AG04450 (cell line): Measurements from ENCODE around the gene IL10RB. TPM values are rescaled to one million over a fixed set of nuclear protein-coding genes. Genes with fewer than 3 reads are reported as not detected.
"Not testable (repeated sequence)": the region's sequence is repeated elsewhere in the genome, so short reads cannot be mapped to it uniquely, and the experiment has no call there.

Source experiments
- CTCF ChIA-PET: fragments of 300-600, 350-600 bp; formaldehyde crosslinking; extraction: SDS; loops from one replicate; lab custom pipeline; 2022; ENCODE audit warnings: antibody characterized with exemption, inconsistent platforms; lab: Charles Lee
- POLR2A ChIA-PET: fragments of 350-600 bp; formaldehyde crosslinking; extraction: SDS; loops from one replicate; lab custom pipeline; 2021; ENCODE audit warnings: antibody characterized with exemption, inconsistent platforms; lab: Yijun Ruan, JAX
- DNase-seq: peaks from one replicate; pipeline ENCODE4 v3.0.0-alpha.2; 2011; ENCODE audit warnings: low read depth, low spot score
- H3K27ac ChIP-seq: one replicate; pipeline ENCODE4 v1.5.1; 2012; ENCODE audit warnings: low read depth, low read length, control low read depth
- H3K27me3 ChIP-seq: one replicate; pipeline ENCODE4 v1.6.0; 2012; ENCODE audit warnings: low read length; ENCODE audit not compliant: control insufficient read depth, insufficient read depth
- H3K4me3 ChIP-seq: 2 replicates; pipeline ENCODE4 v1.5.1; 2011; ENCODE audit warnings: mild to moderate bottlenecking, low read depth, low read length, control low read depth
- H3K9me3 ChIP-seq: 2 replicates; pipeline ENCODE4 v1.5.1; 2012; ENCODE audit warnings: low read length; ENCODE audit not compliant: control insufficient read depth, insufficient read depth
- polyA plus RNA-seq: library from polyadenylated mRNA; depleted of rRNA; stranded (reverse); fragments of >200 nt; gene quantifications from 2 replicates; pipeline ENCODE4 v1.2.3, GENCODE V29; 2011
- TF ChIP-seq, protein P1 (sequence below): IDR thresholded peaks from 2 replicates; pipeline ENCODE4 v1.5.1; 2011; ENCODE audit warnings: low read depth, low read length, control low read depth, inconsistent platforms

Gene IL10RB
- polyA plus RNA-seq, 1 experiment = 46.4 TPM

DNA sequence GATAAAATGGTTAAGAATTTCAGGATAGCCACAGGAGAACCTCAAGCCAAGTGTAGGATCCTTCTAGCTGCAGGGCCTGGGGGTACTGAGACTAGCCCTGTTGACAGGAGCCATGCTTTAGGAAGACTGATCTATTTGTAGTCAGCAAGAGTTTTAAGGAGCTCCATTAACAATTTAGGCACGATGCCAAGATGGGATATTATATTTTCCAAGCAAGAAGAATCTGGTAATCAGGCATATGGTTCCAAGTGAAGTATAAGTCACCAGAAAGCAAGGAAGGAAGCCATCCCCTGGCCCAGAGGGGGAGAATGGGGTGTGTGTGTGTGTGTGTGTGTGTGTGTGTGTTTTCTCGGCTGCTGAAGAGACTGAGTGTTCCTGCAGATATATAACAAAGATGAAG is 29.4 kb upstream of the IL10RB start:
- ChIA-PET POLR2A (no interaction called here), CTCF (no interaction called here)
- TF ChIP-seq, protein P1, sequence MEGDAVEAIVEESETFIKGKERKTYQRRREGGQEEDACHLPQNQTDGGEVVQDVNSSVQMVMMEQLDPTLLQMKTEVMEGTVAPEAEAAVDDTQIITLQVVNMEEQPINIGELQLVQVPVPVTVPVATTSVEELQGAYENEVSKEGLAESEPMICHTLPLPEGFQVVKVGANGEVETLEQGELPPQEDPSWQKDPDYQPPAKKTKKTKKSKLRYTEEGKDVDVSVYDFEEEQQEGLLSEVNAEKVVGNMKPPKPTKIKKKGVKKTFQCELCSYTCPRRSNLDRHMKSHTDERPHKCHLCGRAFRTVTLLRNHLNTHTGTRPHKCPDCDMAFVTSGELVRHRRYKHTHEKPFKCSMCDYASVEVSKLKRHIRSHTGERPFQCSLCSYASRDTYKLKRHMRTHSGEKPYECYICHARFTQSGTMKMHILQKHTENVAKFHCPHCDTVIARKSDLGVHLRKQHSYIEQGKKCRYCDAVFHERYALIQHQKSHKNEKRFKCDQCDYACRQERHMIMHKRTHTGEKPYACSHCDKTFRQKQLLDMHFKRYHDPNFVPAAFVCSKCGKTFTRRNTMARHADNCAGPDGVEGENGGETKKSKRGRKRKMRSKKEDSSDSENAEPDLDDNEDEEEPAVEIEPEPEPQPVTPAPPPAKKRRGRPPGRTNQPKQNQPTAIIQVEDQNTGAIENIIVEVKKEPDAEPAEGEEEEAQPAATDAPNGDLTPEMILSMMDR = no peak
- Histone ChIP-seq H3K9me3 (no peaks in the 10 kb centered on the region), H3K27ac (no peak overlapping the region), H3K4me3 (no peak overlapping the region), H3K27me3 (no peaks in the 10 kb centered on the region)
- no peak for DNase-seq

DNA sequence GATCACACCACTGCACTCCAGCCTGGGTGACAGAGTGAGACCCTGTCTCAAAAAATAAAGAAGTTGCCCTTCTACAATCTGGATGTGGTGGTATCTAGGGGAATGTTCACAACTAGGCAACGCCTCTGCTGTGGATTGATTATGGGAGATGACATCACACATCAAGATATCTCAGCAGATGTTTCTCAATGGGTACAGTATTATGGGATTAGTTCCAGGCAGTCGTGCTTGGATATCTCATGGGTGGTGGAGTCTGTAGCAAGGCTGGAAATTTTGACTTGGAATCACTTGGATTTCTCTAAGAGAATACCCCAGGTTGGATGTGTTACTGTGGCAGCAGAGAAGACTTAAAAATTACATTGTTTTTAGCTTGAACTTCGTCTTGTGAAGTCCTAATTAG is 28.7 kb upstream of the IL10RB start:
- ChIA-PET CTCF (no interaction called here), POLR2A (no interaction called here)
- TF ChIP-seq, protein P1 = no peak
- Histone ChIP-seq H3K27me3 (no peaks in the 10 kb centered on the region), H3K27ac (no peak overlapping the region), H3K4me3 (no peak overlapping the region), H3K9me3 (no peaks in the 10 kb centered on the region)
- DNase-seq = no peak

DNA sequence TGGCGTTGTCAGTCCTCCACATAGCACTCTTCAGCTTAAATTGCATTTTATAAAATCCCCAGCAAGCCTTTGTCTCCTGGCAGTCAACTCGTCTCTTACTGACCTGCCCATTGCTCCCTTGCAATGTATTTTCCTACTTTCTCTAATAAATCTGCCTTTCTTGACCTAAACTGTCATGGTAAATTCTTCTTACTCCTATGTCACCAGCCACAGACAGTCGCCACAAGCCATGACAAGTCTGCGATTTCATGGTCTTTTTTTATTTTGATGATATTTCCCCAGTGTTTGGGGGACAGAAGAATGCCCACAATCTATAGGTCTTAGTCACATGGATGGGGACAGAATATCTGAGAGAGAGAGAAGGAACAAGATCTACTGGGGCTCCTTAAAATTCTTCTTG is 28.0 kb upstream of the IL10RB start:
- POLR2A ChIA-PET = no interaction called here
- no peaks in the 10 kb centered on the region for H3K27me3 ChIP-seq
- CTCF ChIA-PET = interaction anchor here (1.0 kb wide), 1 partner anchor 123 kb away, joined by 5 read pairs; no protein-coding TSS in a partner anchor
- H3K27ac ChIP-seq = no peak overlapping the region
- TF ChIP-seq, protein P1 = no peak
- no peak for DNase-seq
- no peaks in the 10 kb centered on the region for H3K9me3 ChIP-seq
- H3K4me3 ChIP-seq = no peak overlapping the region

DNA sequence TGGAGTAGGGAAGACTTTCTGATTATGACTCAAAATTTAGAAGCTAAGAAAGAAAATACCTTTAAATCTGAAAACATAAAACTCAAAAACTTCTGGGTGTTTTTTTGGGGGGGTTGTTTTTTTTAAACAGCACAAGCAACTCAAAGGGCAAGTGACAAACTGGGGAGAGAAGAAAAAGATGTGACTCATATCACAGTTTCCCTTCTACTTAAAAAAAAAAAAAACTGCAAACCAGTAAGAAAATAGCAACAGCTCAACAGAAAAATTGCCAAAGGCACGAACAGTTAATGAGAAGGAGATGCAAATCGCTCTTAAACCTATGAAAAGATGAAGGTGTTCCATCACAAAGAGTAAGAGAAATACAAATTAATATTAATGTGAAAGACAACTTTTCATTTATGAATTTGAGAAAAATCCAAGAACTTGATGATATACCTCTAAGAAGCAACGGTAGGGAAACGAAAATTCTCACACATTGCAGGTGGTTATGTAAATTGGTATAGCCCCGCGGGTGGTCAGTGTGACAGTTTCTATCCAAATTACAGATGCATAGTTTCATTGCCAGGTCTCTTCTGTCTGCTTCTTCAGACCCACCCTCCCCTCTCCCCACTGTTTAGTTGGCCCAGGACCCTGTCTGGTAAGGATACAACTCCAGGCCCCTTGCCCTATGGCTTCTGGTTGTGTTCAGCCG is 27.5 kb upstream of the IL10RB start:
- CTCF ChIA-PET = interaction anchor here (1.0 kb wide), 1 partner anchor 123 kb away, joined by 5 read pairs; no protein-coding TSS in a partner anchor

DNA sequence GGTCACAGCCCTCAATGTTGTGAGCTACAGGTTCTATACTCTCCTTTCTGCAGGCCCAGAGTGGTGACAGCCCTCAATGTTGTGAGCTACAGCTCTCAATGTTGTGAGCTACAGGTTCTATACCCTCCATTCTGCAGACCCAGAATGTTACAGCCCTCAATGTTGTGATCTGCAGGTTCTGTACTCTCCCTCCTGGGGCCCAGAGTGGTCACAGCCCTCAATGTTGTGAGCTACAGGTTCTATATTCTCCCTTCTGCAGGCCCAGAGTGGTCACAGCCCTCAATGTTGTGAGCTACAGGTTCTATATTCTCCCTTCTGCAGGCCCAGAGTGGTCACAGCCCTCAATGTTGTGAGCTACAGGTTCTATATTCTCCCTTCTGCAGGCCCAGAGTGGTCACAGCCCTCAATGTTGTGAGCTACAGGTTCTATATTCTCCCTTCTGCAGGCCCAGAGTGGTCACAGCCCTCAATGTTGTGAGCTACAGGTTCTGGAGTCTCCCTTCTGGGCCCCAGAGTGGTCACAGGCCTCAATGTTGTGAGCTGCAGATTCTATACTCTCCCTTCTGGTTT is 26.5 kb upstream of the IL10RB start:
- CTCF ChIA-PET, POLR2A ChIA-PET: not testable (repeated sequence)

More for the DNA sequence above, 27.5 kb upstream of the IL10RB start:
- POLR2A ChIA-PET = no interaction called here
- Histone ChIP-seq H3K4me3 (no peak overlapping the region), H3K9me3 (no peaks in the 10 kb centered on the region), H3K27me3 (no peaks in the 10 kb centered on the region), H3K27ac (no peak overlapping the region)
- DNase-seq = no peak
- TF ChIP-seq, protein P1 = no peak

More for the DNA sequence above, 26.5 kb upstream of the IL10RB start:
- H3K9me3 ChIP-seq, H3K27ac ChIP-seq, DNase-seq, H3K27me3 ChIP-seq, H3K4me3 ChIP-seq: not testable (repeated sequence)
